IMR-90 (cell line): ENCODE measurements around the gene KLHL7. TPM values are rescaled to one million over a fixed set of nuclear protein-coding genes. Genes with fewer than 3 reads are reported as not detected.

Experiments
- polyA plus RNA-seq, 3 experiments: library from polyadenylated mRNA; depleted of rRNA; stranded (reverse); fragments of >200 nt; gene quantifications; 2 replicates each; pipeline ENCODE4 v1.2.3, GENCODE V29; 2012; ENCODE audit warnings: low replicate concordance in 1 of 3
- total RNA-seq: library from RNA; depleted of rRNA; stranded (reverse); fragments of >200 nt; gene quantifications from 2 replicates; pipeline ENCODE4 v1.2.3, GENCODE V29; 2012; rRNA removed

Gene KLHL7
- total and polyA plus RNA-seq, 2 of the 4 experiments (the other 2 are of a cell fraction): 24.6 to 29.2 TPM

Other genes starting within 250 kb of the KLHL7 start
- gene HYCC1, start 91.7 kb upstream of the KLHL7 start, total RNA-seq: 78.3 and 185 TPM in 2 replicates
- 42.9 and 44.1 TPM in 2 replicates for gene HYCC1, start 91.7 kb upstream of the KLHL7 start, polyA plus RNA-seq (2012; rRNA removed)
- 17.2 and 22.6 TPM in 2 replicates for gene NUP42, start 76.3 kb downstream of the KLHL7 start, total RNA-seq
- gene NUP42, start 76.3 kb downstream of the KLHL7 start, polyA plus RNA-seq (2012; rRNA removed): 15.9 and 17.3 TPM in 2 replicates
- under 0.01 TPM in 1 of 2 replicates, not detected in the other for gene GPNMB, start 141.0 kb downstream of the KLHL7 start, total RNA-seq
- gene GPNMB, start 141.0 kb downstream of the KLHL7 start, polyA plus RNA-seq (2012; rRNA removed): 0.14 TPM in 1 of 2 replicates, not detected in the other
- 30.5 and 47.8 TPM in 2 replicates for gene MALSU1, start 193.6 kb downstream of the KLHL7 start, total RNA-seq
- 36.0 and 54.4 TPM in 2 replicates for gene MALSU1, start 193.6 kb downstream of the KLHL7 start, polyA plus RNA-seq (2012; rRNA removed)